Kidney epithelial cell (primary cell): Measurements from ENCODE around the gene PLEKHH3. TPM values are rescaled to one million over a fixed set of nuclear protein-coding genes. Genes with fewer than 3 reads are reported as not detected.

Experiments
- DNase-seq: peaks from one replicate; pipeline ENCODE4 v3.0.0-alpha.2; 2010; ENCODE audit warnings: low read depth
- H3K27me3 ChIP-seq: 2 replicates; pipeline ENCODE4 v1.6.0; 2011; ENCODE audit warnings: low read length; ENCODE audit not compliant: control insufficient read depth, insufficient read depth
- H3K36me3 ChIP-seq: 2 replicates; pipeline ENCODE4 v1.5.1; 2011; ENCODE audit warnings: low read length; ENCODE audit not compliant: control insufficient read depth, insufficient read depth
- H3K4me3 ChIP-seq: 2 replicates; pipeline ENCODE4 v1.5.1; 2011; ENCODE audit warnings: low read depth, mild to moderate bottlenecking, control low read depth, low read length
- CTCF ChIP-seq: IDR thresholded peaks from 2 replicates; pipeline ENCODE4 v1.5.1; 2011; ENCODE audit warnings: mild to moderate bottlenecking, moderate library complexity, low read length, control low read depth, inconsistent platforms; ENCODE audit not compliant: insufficient read depth, poor library complexity, severe bottlenecking
- total RNA-seq: library from RNA; depleted of rRNA; stranded (reverse); fragments of >200 nt; gene quantifications from 2 replicates; pipeline ENCODE4 v1.2.3, GENCODE V29; 2015

PLEKHH3 gene
- total RNA-seq, 1 donor from 2014 or later, result 11.2 TPM

DNA sequence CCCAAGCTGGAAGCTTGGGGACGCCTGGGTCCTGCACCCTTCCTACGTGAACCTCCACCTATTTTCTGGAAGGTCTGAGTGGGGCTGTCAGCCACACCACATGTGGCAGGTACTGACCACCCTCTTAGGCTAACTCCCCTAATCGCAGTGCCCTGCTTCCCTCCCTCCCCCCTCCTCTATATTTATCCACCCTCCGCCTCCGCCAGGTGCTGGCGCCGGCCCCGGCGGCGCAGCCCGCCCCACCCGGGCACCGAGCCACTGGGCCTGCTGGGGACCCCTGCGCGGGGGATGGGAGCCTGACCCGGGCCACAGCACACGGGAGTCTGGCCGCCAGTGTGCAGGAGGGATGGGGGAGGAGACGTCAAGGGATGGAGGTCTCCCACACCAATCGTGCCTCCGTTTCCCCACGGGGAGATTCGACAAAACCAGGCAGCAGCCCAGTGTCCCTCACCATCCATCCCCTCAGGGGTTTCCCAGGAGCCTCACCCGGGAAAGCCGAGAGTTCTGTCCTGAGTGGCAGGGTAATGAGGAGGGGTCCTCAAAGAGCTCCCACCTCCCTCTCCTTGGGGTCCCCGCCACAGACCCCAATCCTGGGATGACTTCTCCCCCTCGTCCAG lies 1.3 kb downstream of the PLEKHH3 start:
- H3K4me3 ChIP-seq, result peak overlapping the region; percentile 89
- TF ChIP-seq CTCF, result no peak
- H3K27me3 ChIP-seq, result no peaks in the 10 kb centered on the region
- peaks cover 5% of the 10 kb centered on the region for H3K36me3 ChIP-seq
- no peak for DNase-seq

- Histone ChIP-seq H3K36me3 (peaks cover 7% of the 10 kb centered on the region), H3K27me3 (no peaks in the 10 kb centered on the region), H3K4me3 (peak overlapping the region; percentile 89)
- TF ChIP-seq CTCF, result no peak
- DNase-seq, result no peak
Measured at GRCh38 chr17:42674755-42675347, 1.9 kb downstream of the PLEKHH3 start.

DNA sequence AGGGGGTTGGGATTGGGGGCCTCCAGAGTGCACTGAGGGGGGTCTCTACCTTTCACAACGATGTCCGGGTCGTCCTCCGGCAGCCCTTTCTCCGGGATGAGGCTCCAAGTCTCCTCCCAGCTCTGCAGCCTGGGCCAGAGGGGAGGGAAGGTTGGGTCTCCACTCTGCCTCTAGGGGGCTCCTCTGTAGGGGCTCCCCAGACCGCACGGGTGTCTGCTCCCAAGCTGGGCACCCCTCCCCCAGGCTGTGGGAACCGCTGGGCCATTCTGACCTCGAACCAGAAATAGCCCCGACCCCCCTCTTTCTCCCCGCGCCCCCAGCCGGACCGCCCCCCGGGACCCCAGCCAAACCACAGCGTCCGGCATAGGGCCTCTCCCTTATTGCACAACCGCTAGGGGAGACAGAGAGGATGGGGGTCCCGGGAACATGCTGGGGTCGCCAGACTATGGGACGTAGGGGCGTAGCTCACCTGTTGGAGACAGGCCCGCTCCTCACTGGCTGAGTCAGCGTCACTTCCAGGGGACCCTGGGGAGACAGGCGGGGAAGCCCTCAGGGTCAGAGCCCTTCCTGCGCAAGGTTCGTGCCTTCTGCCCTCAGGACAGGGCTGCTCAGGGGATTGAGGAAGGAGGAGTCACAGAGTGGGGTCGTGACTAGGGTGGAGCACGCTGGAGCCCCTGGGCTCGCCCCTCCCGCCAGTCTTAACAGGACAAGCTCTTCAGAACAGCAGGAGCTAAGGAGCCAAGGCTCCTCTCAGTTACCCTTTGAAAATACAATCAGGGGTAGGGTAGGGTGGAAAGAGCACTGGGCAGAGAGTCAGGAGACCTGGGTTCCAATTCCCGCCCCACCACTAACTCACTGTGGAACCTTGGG lies 2.7 kb downstream of the PLEKHH3 start:
- Histone ChIP-seq H3K4me3 (no peak overlapping the region), H3K36me3 (peaks cover 7% of the 10 kb centered on the region), H3K27me3 (no peaks in the 10 kb centered on the region)
- no peak for DNase-seq
- peak; percentile 61 for TF ChIP-seq CTCF

- Histone ChIP-seq H3K27me3 (no peaks in the 10 kb centered on the region), H3K4me3 (no peak overlapping the region), H3K36me3 (peaks cover 7% of the 10 kb centered on the region)
- no peak for TF ChIP-seq CTCF
- DNase-seq, result no peak
Measured at GRCh38 chr17:42673266-42673884, 3.4 kb downstream of the PLEKHH3 start.

DNA sequence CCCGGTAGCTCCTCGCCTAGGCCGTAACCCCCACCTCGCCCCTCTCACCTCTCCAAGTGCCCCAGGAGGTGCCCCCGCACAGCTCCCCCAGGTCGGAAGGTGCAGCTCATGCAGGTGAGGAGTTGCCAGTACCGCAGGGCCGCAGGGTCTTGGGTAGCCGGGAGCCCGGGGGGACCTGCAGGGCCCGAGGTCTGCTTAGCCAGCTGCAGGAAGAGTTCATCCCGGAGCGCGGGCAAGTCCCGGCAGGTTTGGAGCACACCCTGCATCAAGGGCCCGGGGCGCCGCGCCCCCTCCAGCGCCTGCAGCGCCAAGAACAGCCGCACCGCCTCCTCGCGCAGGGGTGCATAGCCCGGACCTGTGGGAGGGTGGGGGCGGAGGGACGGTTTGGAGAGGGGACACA lies 4.8 kb downstream of the PLEKHH3 start:
- H3K36me3 ChIP-seq, result peaks cover 8% of the 10 kb centered on the region
- no peak for DNase-seq
- H3K4me3 ChIP-seq, result no peak overlapping the region
- no peaks in the 10 kb centered on the region for H3K27me3 ChIP-seq
- TF ChIP-seq CTCF, result no peak
